ENCODE measurements around the gene BRD4. TPM values are rescaled to one million over a fixed set of nuclear protein-coding genes. Genes with fewer than 3 reads are reported as not detected.

The BRD4 gene
- total RNA-seq, 1 experiment from 2014 or later, result 144 TPM

GRCh38 chr19:15264061-15264932, 68.0 kb downstream of the BRD4 start:
- H2BK20ac ChIP-seq (ENCODE audit: low read depth, low read length, poor library complexity, severe bottlenecking), result no peak overlapping the region
- Mint-ChIP-seq H3K9me3 (no peaks in the 10 kb centered on the region), H3K27me3 (ENCODE audit: low read depth) (no peaks in the 10 kb centered on the region; the same call in 1 of the 2 replicates), H3K27ac (no peak overlapping the region; a peak in 1 of 7 replicates), H3K36me3 (ENCODE audit: insufficient read depth in 1 of 3, low read depth in 3 of 3) (peaks cover 52 to 92% (median 89%) of the 10 kb centered on the region in 3 experiments; a peak in 6 of 7 replicates), H3K4me1 (no peaks in the 10 kb centered on the region), H3K4me3 (no peak overlapping the region)
- H3K27ac ChIP-seq (ENCODE audit: insufficient read length, low read depth, low read length), result no peak overlapping the region
- no peaks in the 10 kb centered on the region for H4K20me1 ChIP-seq (ENCODE audit: control insufficient read depth, insufficient read depth, insufficient read length)
- H3K18ac ChIP-seq (ENCODE audit: insufficient read length, low read depth, low read length), result no peak overlapping the region
- no peak overlapping the region for H3K9ac ChIP-seq (ENCODE audit: extremely low read depth, insufficient read length, low read length)
- H2AFZ ChIP-seq (ENCODE audit: low read length), result no peak overlapping the region
- H3K23me2 ChIP-seq (ENCODE audit: insufficient read length, low read depth, low read length, poor library complexity, severe bottlenecking), result no peaks in the 10 kb centered on the region
- H3K4me2 ChIP-seq (ENCODE audit: insufficient read depth, insufficient read length, low read length), result no peak overlapping the region
- no peak overlapping the region for H3K23ac ChIP-seq (ENCODE audit: insufficient read length, low read depth, low read length)
- no peak overlapping the region for H2BK15ac ChIP-seq (ENCODE audit: low read depth, low read length)
- TF ChIP-seq CTCF (conservative IDR thresholded peaks at IDR 0.05), result peak; percentile 81
- no peak overlapping the region for H3K56ac ChIP-seq (ENCODE audit: insufficient read length, low read depth, low read length)
- H2BK120ac ChIP-seq (ENCODE audit: low read depth, low read length, poor library complexity, severe bottlenecking), result no peak overlapping the region
- H3K4me1 ChIP-seq (ENCODE audit: insufficient read depth, low read length), result no peaks in the 10 kb centered on the region
- no peak overlapping the region for H2BK12ac ChIP-seq (ENCODE audit: insufficient read length, low read depth, low read length)
- no peaks in the 10 kb centered on the region for H3K9me3 ChIP-seq (ENCODE audit: control insufficient read depth, low read depth, low read length)
- peaks cover 5% of the 10 kb centered on the region; the same call in 1 of the 2 replicates for H3K79me2 ChIP-seq (ENCODE audit: insufficient read depth, low read length)
- H3T11ph ChIP-seq (ENCODE audit: low read length), result no peak overlapping the region
- DNase-seq, result peak; percentile 79
- H2AK5ac ChIP-seq (ENCODE audit: insufficient read length, low read length), result no peak overlapping the region
- H3K27me3 ChIP-seq (ENCODE audit: insufficient read depth, low read length), result no peaks in the 10 kb centered on the region
- H4K8ac ChIP-seq (replicated peaks; ENCODE audit: insufficient read length, low read depth, low read length), result no peak overlapping the region
- no peak overlapping the region for H4K5ac ChIP-seq (ENCODE audit: insufficient read length, low read depth, low read length)
- no peak overlapping the region for H3K14ac ChIP-seq (ENCODE audit: insufficient read depth, low read length)
- H3K79me1 ChIP-seq (ENCODE audit: insufficient read depth, low read depth, low read length, poor library complexity, severe bottlenecking), result peaks cover 2% of the 10 kb centered on the region
- no CpG with 5 or more reads among the region's 28 CpGs for WGBS (ENCODE audit: extremely low coverage, insufficient read length, low lambda C conversion rate)
- H2BK5ac ChIP-seq (ENCODE audit: insufficient read length, low read length), result no peak overlapping the region
- H3K4ac ChIP-seq (ENCODE audit: low read depth, low read length), result no peak overlapping the region
- no peak overlapping the region for H4K91ac ChIP-seq (ENCODE audit: insufficient read length, low read depth, low read length)
